Medulla oblongata (tissue), 1 donor: ENCODE measurements around the gene CALY.

Experiments used
- DNase-seq: peaks from one replicate; pipeline ENCODE4 v3.0.0-alpha.2; 2015; ENCODE audit errors: extremely low spot score

CALY gene

GRCh38 chr10:133311570-133311969 lies 25.1 kb downstream of the CALY start:
- no peak for DNase-seq

- no peak for DNase-seq
These were observed 25.9 kb downstream of the CALY start for GRCh38 chr10:133310789-133311188.

- DNase-seq = no peak
These were observed 26.3 kb downstream of the CALY start for GRCh38 chr10:133310399-133310755.

- DNase-seq = no peak
These were observed 26.8 kb downstream of the CALY start for GRCh38 chr10:133309720-133310398.

- DNase-seq = peak; percentile 89
These were observed 27.5 kb downstream of the CALY start for GRCh38 chr10:133309100-133309719.

GRCh38 chr10:133308421-133309099 lies 28.1 kb downstream of the CALY start, which contains the start of the genes TUBGCP2 and ZNF511:
Gene TUBGCP2 (minus strand): TSS chr10:133308872. CDS start chr10:133302941, 5,931 bp downstream.
Gene ZNF511 (plus strand): TSS chr10:133308914. CDS start chr10:133308944, 30 bp downstream.
- DNase-seq = peak; percentile 85

- peak; percentile 26 for DNase-seq
These were observed 28.8 kb downstream of the CALY start for GRCh38 chr10:133307776-133308420.

GRCh38 chr10:133306941-133307379 lies 29.7 kb downstream of the CALY start:
- DNase-seq = no peak

GRCh38 chr10:133306097-133306476 lies 30.6 kb downstream of the CALY start:
- no peak for DNase-seq

- no peak for DNase-seq
These were observed 33.5 kb downstream of the CALY start for GRCh38 chr10:133303206-133303605.

GRCh38 chr10:133302230-133302629 lies 34.5 kb downstream of the CALY start:
- DNase-seq = no peak

GRCh38 chr10:133299738-133300137 lies 37.0 kb downstream of the CALY start:
- DNase-seq = no peak

GRCh38 chr10:133299224-133299623 lies 37.5 kb downstream of the CALY start:
- DNase-seq = no peak

- DNase-seq = no peak
These were observed 38.2 kb downstream of the CALY start for GRCh38 chr10:133298466-133298865.

GRCh38 chr10:133297504-133297903 lies 39.2 kb downstream of the CALY start:
- no peak for DNase-seq

GRCh38 chr10:133295426-133296320 lies 41.0 kb downstream of the CALY start:
- no peak for DNase-seq

GRCh38 chr10:133294189-133294588 lies 42.5 kb downstream of the CALY start:
- peak; percentile 70 for DNase-seq

GRCh38 chr10:133293810-133294119 lies 42.9 kb downstream of the CALY start:
- DNase-seq = no peak

GRCh38 chr10:133292919-133293809 lies 43.5 kb downstream of the CALY start:
- no peak for DNase-seq

- DNase-seq = no peak
These were observed 46.9 kb downstream of the CALY start for GRCh38 chr10:133289761-133290160.
